Nephron (organoid): ENCODE measurements around the gene JCAD.
A peak's percentile ranks its signal among the peaks of the same experiment; 100 is the strongest.

Experiments used
- H3K27ac Mint-ChIP-seq, 3 experiments: 2 replicates each; pipeline ENCODE4 v1.8.0; 2020; ENCODE audit warnings: mixed read lengths in 3 of 3, mild to moderate bottlenecking in 2 of 3, moderate library complexity in 1 of 3
- H3K27me3 Mint-ChIP-seq: 2 replicates; pipeline ENCODE4 v1.8.0; 2021; ENCODE audit warnings: low read depth, mild to moderate bottlenecking, moderate library complexity, mixed read lengths
- H3K36me3 Mint-ChIP-seq: 2 replicates; pipeline ENCODE4 v1.8.0; 2020; ENCODE audit warnings: low read depth, mixed read lengths
- H3K4me1 Mint-ChIP-seq: 2 replicates; pipeline ENCODE4 v1.8.0; 2020; ENCODE audit warnings: mixed read lengths
- H3K4me3 Mint-ChIP-seq, 3 experiments: 2 replicates each; pipeline ENCODE4 v1.8.0; 2020; ENCODE audit warnings: mild to moderate bottlenecking in 3 of 3, mixed read lengths in 3 of 3, moderate library complexity in 2 of 3
- H3K9me3 Mint-ChIP-seq: 2 replicates; pipeline ENCODE4 v1.8.0; 2020; ENCODE audit warnings: mixed read lengths
- CTCF ChIP-seq, 3 experiments: fragments of 200-600 bp; sonication (generic); IDR thresholded peaks; one replicate each; pipeline ENCODE4 v1.5.0; 2021; ENCODE audit warnings: antibody characterized with exemption in 3 of 3; ENCODE audit not compliant: unreplicated experiment in 3 of 3

The JCAD gene

DNA sequence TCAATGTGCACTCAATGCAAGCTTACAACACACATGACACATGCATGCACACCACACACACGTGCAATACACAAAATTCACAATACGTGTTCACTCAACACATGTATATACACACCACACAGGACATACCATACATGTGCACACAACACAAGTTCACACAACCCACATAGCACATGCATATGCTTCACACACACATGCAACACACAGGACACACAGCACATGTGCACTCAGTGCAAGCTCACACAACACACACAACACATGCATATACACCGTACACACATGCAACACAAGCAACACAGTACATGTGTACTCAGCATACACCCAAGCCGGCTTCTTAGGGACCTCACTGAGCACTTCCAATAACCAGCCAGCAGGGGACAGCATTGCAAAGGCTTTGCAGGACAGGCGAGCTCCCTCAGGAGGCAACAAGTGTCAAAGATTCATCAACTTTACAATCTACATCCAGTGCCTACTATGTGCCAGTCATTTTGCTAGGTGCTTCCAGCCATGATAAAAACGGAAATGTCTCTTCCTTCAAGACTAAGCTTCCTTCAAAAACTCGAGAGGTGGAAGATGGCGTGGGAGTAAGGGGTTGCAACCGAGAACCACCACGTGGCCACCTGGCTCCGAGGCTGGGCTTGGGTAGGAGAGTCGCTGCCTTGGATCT, 61.1 kb downstream of the JCAD start:
- Mint-ChIP-seq H3K9me3 (no peaks in the 10 kb centered on the region), H3K4me3 (no peak overlapping the region), H3K36me3 (no peaks in the 10 kb centered on the region), H3K27ac (peak overlapping the region; percentile 14 to 86 (median 73)), H3K4me1 (peaks cover 74% of the 10 kb centered on the region), H3K27me3 (peaks cover 17% of the 10 kb centered on the region)
- peak; percentile 95 to 96 (median 96) for TF ChIP-seq CTCF (IDR thresholded peaks at IDR 0.05; ENCODE audit: unreplicated experiment in 3 of 3)

DNA sequence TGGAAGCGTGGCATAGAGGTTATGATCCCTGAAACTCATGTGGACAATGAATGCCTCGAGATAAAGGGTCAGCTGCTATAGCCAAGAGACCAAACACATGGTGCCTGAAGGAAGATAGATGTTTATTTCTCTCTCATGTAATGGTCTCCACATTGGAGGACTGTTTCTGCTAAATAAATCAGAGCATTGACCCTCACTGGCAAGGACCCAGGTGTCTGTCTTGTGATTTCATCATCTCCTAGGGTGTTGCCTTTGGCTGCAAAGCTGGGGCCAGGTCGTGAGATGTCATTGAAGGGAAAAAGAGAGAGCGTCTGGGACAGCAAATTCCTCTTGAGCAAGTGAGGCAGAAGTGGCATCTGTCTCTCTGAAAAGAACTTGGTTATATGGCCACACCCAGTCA, 64.6 kb downstream of the JCAD start:
- Mint-ChIP-seq H3K27ac (peak overlapping the region; percentile 94 to 95 (median 95)), H3K36me3 (no peaks in the 10 kb centered on the region), H3K27me3 (peaks cover 14% of the 10 kb centered on the region), H3K4me3 (peak overlapping the region in 1 of 3 experiments; percentile 52), H3K4me1 (peaks cover 56% of the 10 kb centered on the region), H3K9me3 (no peaks in the 10 kb centered on the region)
- TF ChIP-seq CTCF (IDR thresholded peaks at IDR 0.05; ENCODE audit: unreplicated experiment in 3 of 3), result no peak

- Mint-ChIP-seq H3K27me3 (peaks cover 7% of the 10 kb centered on the region), H3K36me3 (no peaks in the 10 kb centered on the region), H3K4me1 (peaks cover 50% of the 10 kb centered on the region), H3K27ac (peak overlapping the region; percentile 92 to 95 (median 94)), H3K9me3 (no peaks in the 10 kb centered on the region), H3K4me3 (peak overlapping the region in 2 of 3 experiments; percentile 5 to 6)
- no peak for TF ChIP-seq CTCF (IDR thresholded peaks at IDR 0.05; ENCODE audit: unreplicated experiment in 3 of 3)
These were observed 66.0 kb downstream of the JCAD start for GRCh38 chr10:29993319-29993915.

GRCh38 chr10:29992914-29993313, 66.5 kb downstream of the JCAD start:
- H3K36me3 Mint-ChIP-seq, result no peaks in the 10 kb centered on the region
- H3K9me3 Mint-ChIP-seq, result no peaks in the 10 kb centered on the region
- H3K27ac Mint-ChIP-seq, result peak overlapping the region; percentile 92 to 95 (median 94)
- H3K4me3 Mint-ChIP-seq, result no peak overlapping the region
- H3K27me3 Mint-ChIP-seq, result peaks cover 2% of the 10 kb centered on the region
- TF ChIP-seq CTCF (IDR thresholded peaks at IDR 0.05; ENCODE audit: unreplicated experiment in 3 of 3), result no peak
- H3K4me1 Mint-ChIP-seq, result peaks cover 50% of the 10 kb centered on the region

DNA sequence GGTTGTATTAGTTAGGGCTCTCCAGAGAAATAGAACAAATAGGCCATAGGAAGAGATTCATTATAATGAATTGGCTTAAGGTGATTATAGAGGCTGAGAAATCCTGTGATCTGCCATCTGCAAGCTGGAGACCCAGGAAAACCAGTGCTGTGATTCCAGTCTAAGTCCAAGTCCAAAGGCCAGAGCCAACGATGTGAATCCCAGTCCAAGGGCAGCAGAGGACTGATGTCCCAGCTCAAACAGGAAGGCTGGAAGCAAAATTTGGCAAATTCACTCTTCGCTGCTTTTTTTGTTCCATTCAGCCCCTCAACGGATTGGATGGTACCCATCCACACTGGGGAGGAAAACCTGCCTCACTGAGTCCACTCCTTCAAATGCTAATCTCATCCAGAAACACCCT, 68.0 kb downstream of the JCAD start:
- H3K4me1 Mint-ChIP-seq, result peaks cover 34% of the 10 kb centered on the region
- peak overlapping the region in 2 of 3 experiments; percentile 13 to 15 for H3K27ac Mint-ChIP-seq
- H3K4me3 Mint-ChIP-seq, result no peak overlapping the region
- no peak for TF ChIP-seq CTCF (IDR thresholded peaks at IDR 0.05; ENCODE audit: unreplicated experiment in 3 of 3)
- no peaks in the 10 kb centered on the region for H3K36me3 Mint-ChIP-seq
- no peaks in the 10 kb centered on the region for H3K27me3 Mint-ChIP-seq
- no peaks in the 10 kb centered on the region for H3K9me3 Mint-ChIP-seq

GRCh38 chr10:29987471-29987870, 71.9 kb downstream of the JCAD start:
- Mint-ChIP-seq H3K4me3 (no peak overlapping the region), H3K27me3 (no peaks in the 10 kb centered on the region), H3K9me3 (peaks cover 11% of the 10 kb centered on the region), H3K27ac (no peak overlapping the region), H3K36me3 (no peaks in the 10 kb centered on the region), H3K4me1 (peaks cover 7% of the 10 kb centered on the region)
- no peak for TF ChIP-seq CTCF (IDR thresholded peaks at IDR 0.05; ENCODE audit: unreplicated experiment in 3 of 3)
